ENCODE data around the gene GALP.
"Not testable (repeated sequence)": the region's sequence is repeated elsewhere in the genome, so short reads cannot be mapped to it uniquely, and the experiment has no call there.

Gene GALP

GRCh38 chr19:56193981-56194640, 18.3 kb downstream of the GALP start:
- DNase-seq: no peak

GRCh38 chr19:56197646-56198045, 21.8 kb downstream of the GALP start, which contains the start of gene ZSCAN5B:
Gene ZSCAN5B (minus strand): TSS chr19:56197783. CDS start chr19:56193052, 4,731 bp downstream.
- DNase-seq: not testable (repeated sequence)

- no peak for DNase-seq
Observed at GRCh38 chr19:56199687-56200086, 23.9 kb downstream of the GALP start.

GRCh38 chr19:56201973-56202372, 26.2 kb downstream of the GALP start, which contains the start of gene ZSCAN5C:
Gene ZSCAN5C (plus strand): TSS chr19:56202273. CDS start chr19:56205914, 3,641 bp downstream.
- no peak for DNase-seq

GRCh38 chr19:56207581-56207980, 31.8 kb downstream of the GALP start:
- DNase-seq: not testable (repeated sequence)

- no peak for DNase-seq
Observed at GRCh38 chr19:56209091-56209490, 33.3 kb downstream of the GALP start.

GRCh38 chr19:56210036-56210435, 34.2 kb downstream of the GALP start:
- not testable (repeated sequence) for DNase-seq

- DNase-seq: no peak
Observed at GRCh38 chr19:56211718-56212117, 35.9 kb downstream of the GALP start.

- DNase-seq: no peak
Observed at GRCh38 chr19:56217039-56217949, 41.5 kb downstream of the GALP start.

GRCh38 chr19:56218961-56219360, 43.2 kb downstream of the GALP start:
- no peak for DNase-seq

GRCh38 chr19:56221442-56221841, 45.6 kb downstream of the GALP start:
- DNase-seq: not testable (repeated sequence)

- no peak for DNase-seq
Observed at GRCh38 chr19:56221851-56222250, 46.0 kb downstream of the GALP start.

GRCh38 chr19:56222901-56223300, 47.1 kb downstream of the GALP start:
- no peak for DNase-seq

GRCh38 chr19:56223481-56223880, 47.7 kb downstream of the GALP start:
- no peak for DNase-seq
